GM23338 (cell line): ENCODE measurements around the gene CTNNA1.

Experiments used
- CREB1 ChIP-seq: fragments of 250-450 bp; sonication (Bioruptor Pico); IDR thresholded peaks from 2 replicates; pipeline ENCODE4 v1.5.0; 2020; ENCODE audit warnings: low read depth, mild to moderate bottlenecking, moderate library complexity
- EZH2 ChIP-seq: fragments of 200-600 bp; sonication (generic); IDR thresholded peaks from one replicate; pipeline ENCODE4 v1.8.0; 2017; ENCODE audit warnings: antibody characterized with exemption, mild to moderate bottlenecking, low read depth; ENCODE audit not compliant: unreplicated experiment
- EZH2phosphoT487 ChIP-seq: fragments of 200-600 bp; sonication (generic); IDR thresholded peaks from one replicate; pipeline ENCODE4 v1.8.1; 2018; ENCODE audit warnings: antibody characterized with exemption; ENCODE audit not compliant: unreplicated experiment
- JUNB ChIP-seq: IDR thresholded peaks from one replicate; pipeline ENCODE4 v1.6.1; 2016; ENCODE audit warnings: antibody characterized with exemption; ENCODE audit not compliant: unreplicated experiment
- NANOG ChIP-seq: IDR thresholded peaks from 2 replicates; pipeline ENCODE4 v1.6.1; 2016; ENCODE audit warnings: antibody characterized with exemption, borderline replicate concordance
- POLR2AphosphoS5 ChIP-seq: IDR thresholded peaks from 2 replicates; pipeline ENCODE4 v1.6.1; 2016; ENCODE audit warnings: antibody characterized with exemption, low read depth
- ZNF114 ChIP-seq: fragments of 250-450 bp; sonication (Bioruptor Pico); IDR thresholded peaks from 2 replicates; pipeline ENCODE4 v1.5.0; 2020; ENCODE audit warnings: mild to moderate bottlenecking, moderate library complexity
- ZNF331 ChIP-seq: fragments of 250-450 bp; sonication (Bioruptor Pico); IDR thresholded peaks from 2 replicates; pipeline ENCODE4 v1.5.0; 2020; ENCODE audit warnings: low read depth, mild to moderate bottlenecking, moderate library complexity
- TF ChIP-seq, protein P1 (sequence below), 2 experiments: fragments of 200-600 bp in 1 of 2; sonication (generic) in 1 of 2; conservative IDR thresholded peaks; 2 replicates each; pipeline versions ENCODE4 v1.5.1 to v1.6.1; 2016 to 2017; ENCODE audit warnings: antibody characterized with exemption in 2 of 2, low read depth in 2 of 2, mild to moderate bottlenecking in 2 of 2, moderate library complexity in 1 of 2
- TF ChIP-seq, protein P2 (sequence below): IDR thresholded peaks from one replicate; pipeline ENCODE4 v1.6.1; 2018; ENCODE audit warnings: antibody characterized with exemption; ENCODE audit not compliant: unreplicated experiment
- TF ChIP-seq, protein P3 (sequence below): fragments of 250-450 bp; sonication (Bioruptor Pico); IDR thresholded peaks from 2 replicates; pipeline ENCODE4 v1.5.0; 2020; ENCODE audit warnings: mild to moderate bottlenecking, moderate library complexity
- TF ChIP-seq, protein P4 (sequence below): IDR thresholded peaks from 2 replicates; pipeline ENCODE4 v1.6.1; 2016; ENCODE audit warnings: antibody characterized with exemption

- TF ChIP-seq, protein P1, sequence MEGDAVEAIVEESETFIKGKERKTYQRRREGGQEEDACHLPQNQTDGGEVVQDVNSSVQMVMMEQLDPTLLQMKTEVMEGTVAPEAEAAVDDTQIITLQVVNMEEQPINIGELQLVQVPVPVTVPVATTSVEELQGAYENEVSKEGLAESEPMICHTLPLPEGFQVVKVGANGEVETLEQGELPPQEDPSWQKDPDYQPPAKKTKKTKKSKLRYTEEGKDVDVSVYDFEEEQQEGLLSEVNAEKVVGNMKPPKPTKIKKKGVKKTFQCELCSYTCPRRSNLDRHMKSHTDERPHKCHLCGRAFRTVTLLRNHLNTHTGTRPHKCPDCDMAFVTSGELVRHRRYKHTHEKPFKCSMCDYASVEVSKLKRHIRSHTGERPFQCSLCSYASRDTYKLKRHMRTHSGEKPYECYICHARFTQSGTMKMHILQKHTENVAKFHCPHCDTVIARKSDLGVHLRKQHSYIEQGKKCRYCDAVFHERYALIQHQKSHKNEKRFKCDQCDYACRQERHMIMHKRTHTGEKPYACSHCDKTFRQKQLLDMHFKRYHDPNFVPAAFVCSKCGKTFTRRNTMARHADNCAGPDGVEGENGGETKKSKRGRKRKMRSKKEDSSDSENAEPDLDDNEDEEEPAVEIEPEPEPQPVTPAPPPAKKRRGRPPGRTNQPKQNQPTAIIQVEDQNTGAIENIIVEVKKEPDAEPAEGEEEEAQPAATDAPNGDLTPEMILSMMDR (conservative IDR thresholded peaks at IDR 0.05; ENCODE audit: low read depth in 2 of 2) = no peak
- no peak for TF ChIP-seq POLR2AphosphoS5
- TF ChIP-seq, protein P2, sequence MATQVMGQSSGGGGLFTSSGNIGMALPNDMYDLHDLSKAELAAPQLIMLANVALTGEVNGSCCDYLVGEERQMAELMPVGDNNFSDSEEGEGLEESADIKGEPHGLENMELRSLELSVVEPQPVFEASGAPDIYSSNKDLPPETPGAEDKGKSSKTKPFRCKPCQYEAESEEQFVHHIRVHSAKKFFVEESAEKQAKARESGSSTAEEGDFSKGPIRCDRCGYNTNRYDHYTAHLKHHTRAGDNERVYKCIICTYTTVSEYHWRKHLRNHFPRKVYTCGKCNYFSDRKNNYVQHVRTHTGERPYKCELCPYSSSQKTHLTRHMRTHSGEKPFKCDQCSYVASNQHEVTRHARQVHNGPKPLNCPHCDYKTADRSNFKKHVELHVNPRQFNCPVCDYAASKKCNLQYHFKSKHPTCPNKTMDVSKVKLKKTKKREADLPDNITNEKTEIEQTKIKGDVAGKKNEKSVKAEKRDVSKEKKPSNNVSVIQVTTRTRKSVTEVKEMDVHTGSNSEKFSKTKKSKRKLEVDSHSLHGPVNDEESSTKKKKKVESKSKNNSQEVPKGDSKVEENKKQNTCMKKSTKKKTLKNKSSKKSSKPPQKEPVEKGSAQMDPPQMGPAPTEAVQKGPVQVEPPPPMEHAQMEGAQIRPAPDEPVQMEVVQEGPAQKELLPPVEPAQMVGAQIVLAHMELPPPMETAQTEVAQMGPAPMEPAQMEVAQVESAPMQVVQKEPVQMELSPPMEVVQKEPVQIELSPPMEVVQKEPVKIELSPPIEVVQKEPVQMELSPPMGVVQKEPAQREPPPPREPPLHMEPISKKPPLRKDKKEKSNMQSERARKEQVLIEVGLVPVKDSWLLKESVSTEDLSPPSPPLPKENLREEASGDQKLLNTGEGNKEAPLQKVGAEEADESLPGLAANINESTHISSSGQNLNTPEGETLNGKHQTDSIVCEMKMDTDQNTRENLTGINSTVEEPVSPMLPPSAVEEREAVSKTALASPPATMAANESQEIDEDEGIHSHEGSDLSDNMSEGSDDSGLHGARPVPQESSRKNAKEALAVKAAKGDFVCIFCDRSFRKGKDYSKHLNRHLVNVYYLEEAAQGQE = no peak
- TF ChIP-seq EZH2phosphoT487 = no peak
- TF ChIP-seq EZH2 = no peak
- TF ChIP-seq JUNB = no peak
- no peak for TF ChIP-seq CREB1 (CRISPR knock-in tag)
- TF ChIP-seq NANOG = no peak
- TF ChIP-seq, protein P3, sequence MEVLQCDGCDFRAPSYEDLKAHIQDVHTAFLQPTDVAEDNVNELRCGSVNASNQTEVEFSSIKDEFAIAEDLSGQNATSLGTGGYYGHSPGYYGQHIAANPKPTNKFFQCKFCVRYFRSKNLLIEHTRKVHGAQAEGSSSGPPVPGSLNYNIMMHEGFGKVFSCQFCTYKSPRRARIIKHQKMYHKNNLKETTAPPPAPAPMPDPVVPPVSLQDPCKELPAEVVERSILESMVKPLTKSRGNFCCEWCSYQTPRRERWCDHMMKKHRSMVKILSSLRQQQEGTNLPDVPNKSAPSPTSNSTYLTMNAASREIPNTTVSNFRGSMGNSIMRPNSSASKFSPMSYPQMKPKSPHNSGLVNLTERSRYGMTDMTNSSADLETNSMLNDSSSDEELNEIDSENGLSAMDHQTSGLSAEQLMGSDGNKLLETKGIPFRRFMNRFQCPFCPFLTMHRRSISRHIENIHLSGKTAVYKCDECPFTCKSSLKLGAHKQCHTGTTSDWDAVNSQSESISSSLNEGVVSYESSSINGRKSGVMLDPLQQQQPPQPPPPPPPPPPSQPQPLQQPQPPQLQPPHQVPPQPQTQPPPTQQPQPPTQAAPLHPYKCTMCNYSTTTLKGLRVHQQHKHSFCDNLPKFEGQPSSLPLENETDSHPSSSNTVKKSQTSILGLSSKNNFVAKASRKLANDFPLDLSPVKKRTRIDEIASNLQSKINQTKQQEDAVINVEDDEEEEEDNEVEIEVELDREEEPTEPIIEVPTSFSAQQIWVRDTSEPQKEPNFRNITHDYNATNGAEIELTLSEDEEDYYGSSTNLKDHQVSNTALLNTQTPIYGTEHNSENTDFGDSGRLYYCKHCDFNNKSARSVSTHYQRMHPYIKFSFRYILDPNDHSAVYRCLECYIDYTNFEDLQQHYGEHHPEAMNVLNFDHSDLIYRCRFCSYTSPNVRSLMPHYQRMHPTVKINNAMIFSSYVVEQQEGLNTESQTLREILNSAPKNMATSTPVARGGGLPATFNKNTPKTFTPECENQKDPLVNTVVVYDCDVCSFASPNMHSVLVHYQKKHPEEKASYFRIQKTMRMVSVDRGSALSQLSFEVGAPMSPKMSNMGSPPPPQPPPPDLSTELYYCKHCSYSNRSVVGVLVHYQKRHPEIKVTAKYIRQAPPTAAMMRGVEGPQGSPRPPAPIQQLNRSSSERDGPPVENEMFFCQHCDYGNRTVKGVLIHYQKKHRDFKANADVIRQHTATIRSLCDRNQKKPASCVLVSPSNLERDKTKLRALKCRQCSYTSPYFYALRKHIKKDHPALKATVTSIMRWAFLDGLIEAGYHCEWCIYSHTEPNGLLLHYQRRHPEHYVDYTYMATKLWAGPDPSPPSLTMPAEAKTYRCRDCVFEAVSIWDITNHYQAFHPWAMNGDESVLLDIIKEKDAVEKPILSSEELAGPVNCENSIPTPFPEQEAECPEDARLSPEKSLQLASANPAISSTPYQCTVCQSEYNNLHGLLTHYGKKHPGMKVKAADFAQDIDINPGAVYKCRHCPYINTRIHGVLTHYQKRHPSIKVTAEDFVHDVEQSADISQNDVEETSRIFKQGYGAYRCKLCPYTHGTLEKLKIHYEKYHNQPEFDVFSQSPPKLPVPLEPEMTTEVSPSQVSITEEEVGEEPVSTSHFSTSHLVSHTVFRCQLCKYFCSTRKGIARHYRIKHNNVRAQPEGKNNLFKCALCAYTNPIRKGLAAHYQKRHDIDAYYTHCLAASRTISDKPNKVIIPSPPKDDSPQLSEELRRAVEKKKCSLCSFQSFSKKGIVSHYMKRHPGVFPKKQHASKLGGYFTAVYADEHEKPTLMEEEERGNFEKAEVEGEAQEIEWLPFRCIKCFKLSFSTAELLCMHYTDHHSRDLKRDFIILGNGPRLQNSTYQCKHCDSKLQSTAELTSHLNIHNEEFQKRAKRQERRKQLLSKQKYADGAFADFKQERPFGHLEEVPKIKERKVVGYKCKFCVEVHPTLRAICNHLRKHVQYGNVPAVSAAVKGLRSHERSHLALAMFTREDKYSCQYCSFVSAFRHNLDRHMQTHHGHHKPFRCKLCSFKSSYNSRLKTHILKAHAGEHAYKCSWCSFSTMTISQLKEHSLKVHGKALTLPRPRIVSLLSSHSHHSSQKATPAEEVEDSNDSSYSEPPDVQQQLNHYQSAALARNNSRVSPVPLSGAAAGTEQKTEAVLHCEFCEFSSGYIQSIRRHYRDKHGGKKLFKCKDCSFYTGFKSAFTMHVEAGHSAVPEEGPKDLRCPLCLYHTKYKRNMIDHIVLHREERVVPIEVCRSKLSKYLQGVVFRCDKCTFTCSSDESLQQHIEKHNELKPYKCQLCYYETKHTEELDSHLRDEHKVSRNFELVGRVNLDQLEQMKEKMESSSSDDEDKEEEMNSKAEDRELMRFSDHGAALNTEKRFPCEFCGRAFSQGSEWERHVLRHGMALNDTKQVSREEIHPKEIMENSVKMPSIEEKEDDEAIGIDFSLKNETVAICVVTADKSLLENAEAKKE = no peak
- TF ChIP-seq, protein P4, sequence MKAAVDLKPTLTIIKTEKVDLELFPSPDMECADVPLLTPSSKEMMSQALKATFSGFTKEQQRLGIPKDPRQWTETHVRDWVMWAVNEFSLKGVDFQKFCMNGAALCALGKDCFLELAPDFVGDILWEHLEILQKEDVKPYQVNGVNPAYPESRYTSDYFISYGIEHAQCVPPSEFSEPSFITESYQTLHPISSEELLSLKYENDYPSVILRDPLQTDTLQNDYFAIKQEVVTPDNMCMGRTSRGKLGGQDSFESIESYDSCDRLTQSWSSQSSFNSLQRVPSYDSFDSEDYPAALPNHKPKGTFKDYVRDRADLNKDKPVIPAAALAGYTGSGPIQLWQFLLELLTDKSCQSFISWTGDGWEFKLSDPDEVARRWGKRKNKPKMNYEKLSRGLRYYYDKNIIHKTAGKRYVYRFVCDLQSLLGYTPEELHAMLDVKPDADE = no peak
- TF ChIP-seq ZNF114 (CRISPR knock-in tag) = no peak
- TF ChIP-seq ZNF331 (CRISPR knock-in tag) = no peak
Measured at GRCh38 chr5:138878437-138879235, 125.4 kb downstream of the CTNNA1 start.
